Urinary bladder (tissue), 4 donors: Measurements from ENCODE around the gene TNNT2. TPM values are rescaled to one million over a fixed set of nuclear protein-coding genes. Genes with fewer than 3 reads are reported as not detected.

ENCODE experiments used
- DNase-seq: peaks from one replicate; pipeline ENCODE4 v3.0.0-alpha.2; 2015; ENCODE audit errors: extremely low spot score
- H3K27ac ChIP-seq: one replicate; pipeline ENCODE4 v1.5.1; 2013; ENCODE audit warnings: low read depth, mild to moderate bottlenecking, moderate library complexity
- H3K36me3 ChIP-seq: one replicate; pipeline ENCODE4 v1.6.1; 2013; ENCODE audit warnings: mild to moderate bottlenecking, moderate library complexity; ENCODE audit not compliant: insufficient read depth
- H3K4me1 ChIP-seq: one replicate; pipeline ENCODE4 v1.6.1; 2013; ENCODE audit warnings: mild to moderate bottlenecking, moderate library complexity; ENCODE audit not compliant: insufficient read depth
- H3K4me3 ChIP-seq: one replicate; pipeline ENCODE4 v1.5.1; 2013; ENCODE audit warnings: low read depth, low read length
- WGBS: extraction: QIAGEN DNeasy Blood & Tissue Kit; methylation state at CpG from one replicate; pipeline ENCODE4 v1.1.7; 2013; 5-methylcytosine and 5-hydroxymethylcytosine counted together
- polyA plus RNA-seq: library from polyadenylated mRNA; stranded (reverse); fragments of 200-250 nt; gene quantifications from one replicate; pipeline ENCODE4 v1.2.3, GENCODE V29; 2013
- total RNA-seq: library from RNA; depleted of rRNA; stranded (reverse); fragments of >200 nt; gene quantifications from one replicate; pipeline ENCODE4 v1.2.3, GENCODE V29; 2014
- donor health status: healthy with polysubstance abuse.
- donor health status: healthy.

TNNT2 gene
- total and polyA plus RNA-seq, 2 donors, result 15.2 to 94.9 TPM

- no peaks in the 10 kb centered on the region for H3K36me3 ChIP-seq
Observed at GRCh38 chr1:201362906-201363305, 14.6 kb downstream of the TNNT2 start.

GRCh38 chr1:201361652-201362504 is 15.6 kb downstream of the TNNT2 start:
- Histone ChIP-seq H3K36me3 (no peaks in the 10 kb centered on the region), H3K27ac (no peak overlapping the region), H3K4me1 (no peaks in the 10 kb centered on the region), H3K4me3 (no peak overlapping the region)
- 58% methylated on average over 10 of the region's 10 CpGs for WGBS
- no peak for DNase-seq

More at GRCh38 chr1:201362906-201363305, 14.6 kb downstream of the TNNT2 start:
- Histone ChIP-seq H3K4me3 (no peak overlapping the region), H3K4me1 (no peaks in the 10 kb centered on the region), H3K27ac (no peak overlapping the region)
- DNase-seq, result no peak
- 95% methylated on average over 3 of the region's 3 CpGs for WGBS

GRCh38 chr1:201360901-201361651 is 16.4 kb downstream of the TNNT2 start:
- H3K4me1 ChIP-seq, result no peaks in the 10 kb centered on the region
- H3K36me3 ChIP-seq, result no peaks in the 10 kb centered on the region
- DNase-seq, result no peak
- 86% methylated on average over 15 of the region's 15 CpGs for WGBS
- H3K27ac ChIP-seq, result no peak overlapping the region
- H3K4me3 ChIP-seq, result no peak overlapping the region

GRCh38 chr1:201360486-201360885 is 17.0 kb downstream of the TNNT2 start:
- H3K27ac ChIP-seq, result no peak overlapping the region
- H3K4me1 ChIP-seq, result no peaks in the 10 kb centered on the region
- 85% methylated on average over 7 of the region's 7 CpGs for WGBS
- H3K36me3 ChIP-seq, result no peaks in the 10 kb centered on the region
- DNase-seq, result no peak
- no peak overlapping the region for H3K4me3 ChIP-seq

GRCh38 chr1:201359873-201360210 is 17.6 kb downstream of the TNNT2 start:
- Histone ChIP-seq H3K36me3 (no peaks in the 10 kb centered on the region), H3K27ac (no peak overlapping the region), H3K4me3 (no peak overlapping the region), H3K4me1 (no peaks in the 10 kb centered on the region)
- no peak for DNase-seq
- WGBS, result 93% methylated on average over 2 of the region's 2 CpGs

GRCh38 chr1:201359031-201359872 is 18.2 kb downstream of the TNNT2 start:
- 73% methylated on average over 18 of the region's 18 CpGs for WGBS
- H3K4me1 ChIP-seq, result no peaks in the 10 kb centered on the region
- H3K4me3 ChIP-seq, result no peak overlapping the region
- H3K27ac ChIP-seq, result no peak overlapping the region
- no peak for DNase-seq
- H3K36me3 ChIP-seq, result no peaks in the 10 kb centered on the region

- no peak overlapping the region for H3K27ac ChIP-seq
- H3K36me3 ChIP-seq, result no peaks in the 10 kb centered on the region
Observed at GRCh38 chr1:201358596-201358995, 18.9 kb downstream of the TNNT2 start.

GRCh38 chr1:201357636-201358348 is 19.7 kb downstream of the TNNT2 start:
- no peak for DNase-seq
- no peak overlapping the region for H3K27ac ChIP-seq
- H3K36me3 ChIP-seq, result no peaks in the 10 kb centered on the region
- no peak overlapping the region for H3K4me3 ChIP-seq
- H3K4me1 ChIP-seq, result no peaks in the 10 kb centered on the region
- WGBS, result 77% methylated on average over 10 of the region's 10 CpGs

More at GRCh38 chr1:201358596-201358995, 18.9 kb downstream of the TNNT2 start:
- no peak for DNase-seq
- 90% methylated on average over 4 of the region's 4 CpGs for WGBS
- Histone ChIP-seq H3K4me3 (no peak overlapping the region), H3K4me1 (no peaks in the 10 kb centered on the region)

- H3K36me3 ChIP-seq, result no peaks in the 10 kb centered on the region
- H3K4me1 ChIP-seq, result no peaks in the 10 kb centered on the region
- WGBS, result 94% methylated on average over 8 of the region's 8 CpGs
- no peak overlapping the region for H3K27ac ChIP-seq
- no peak overlapping the region for H3K4me3 ChIP-seq
- no peak for DNase-seq
Observed at GRCh38 chr1:201357211-201357610, 20.3 kb downstream of the TNNT2 start.

- 83% methylated on average over 11 of the region's 11 CpGs for WGBS
- no peak for DNase-seq
- no peak overlapping the region for H3K27ac ChIP-seq
- H3K4me1 ChIP-seq, result no peaks in the 10 kb centered on the region
- no peaks in the 10 kb centered on the region for H3K36me3 ChIP-seq
- no peak overlapping the region for H3K4me3 ChIP-seq
Observed at GRCh38 chr1:201356701-201357100, 20.8 kb downstream of the TNNT2 start.

GRCh38 chr1:201356236-201356635 is 21.2 kb downstream of the TNNT2 start:
- WGBS, result 91% methylated on average over 5 of the region's 5 CpGs
- no peaks in the 10 kb centered on the region for H3K36me3 ChIP-seq
- DNase-seq, result no peak
- no peak overlapping the region for H3K4me3 ChIP-seq
- no peak overlapping the region for H3K27ac ChIP-seq
- no peaks in the 10 kb centered on the region for H3K4me1 ChIP-seq

- H3K4me3 ChIP-seq, result no peak overlapping the region
- WGBS, result 89% methylated on average over 7 of the region's 7 CpGs
- no peaks in the 10 kb centered on the region for H3K36me3 ChIP-seq
- H3K27ac ChIP-seq, result no peak overlapping the region
- no peak for DNase-seq
- H3K4me1 ChIP-seq, result no peaks in the 10 kb centered on the region
Observed at GRCh38 chr1:201355471-201355870, 22.0 kb downstream of the TNNT2 start.

- DNase-seq, result no peak
- no peak overlapping the region for H3K27ac ChIP-seq
- H3K36me3 ChIP-seq, result no peaks in the 10 kb centered on the region
- no peak overlapping the region for H3K4me3 ChIP-seq
- no peaks in the 10 kb centered on the region for H3K4me1 ChIP-seq
- 35% methylated on average over 4 of the region's 4 CpGs for WGBS
Observed at GRCh38 chr1:201354901-201355295, 22.6 kb downstream of the TNNT2 start.
